Measurements from ENCODE around the gene OLA1. TPM values are rescaled to one million over a fixed set of nuclear protein-coding genes. Genes with fewer than 3 reads are reported as not detected.

OLA1 gene
- total RNA-seq, 1 donor from 2014 or later: 80.9 TPM

DNA sequence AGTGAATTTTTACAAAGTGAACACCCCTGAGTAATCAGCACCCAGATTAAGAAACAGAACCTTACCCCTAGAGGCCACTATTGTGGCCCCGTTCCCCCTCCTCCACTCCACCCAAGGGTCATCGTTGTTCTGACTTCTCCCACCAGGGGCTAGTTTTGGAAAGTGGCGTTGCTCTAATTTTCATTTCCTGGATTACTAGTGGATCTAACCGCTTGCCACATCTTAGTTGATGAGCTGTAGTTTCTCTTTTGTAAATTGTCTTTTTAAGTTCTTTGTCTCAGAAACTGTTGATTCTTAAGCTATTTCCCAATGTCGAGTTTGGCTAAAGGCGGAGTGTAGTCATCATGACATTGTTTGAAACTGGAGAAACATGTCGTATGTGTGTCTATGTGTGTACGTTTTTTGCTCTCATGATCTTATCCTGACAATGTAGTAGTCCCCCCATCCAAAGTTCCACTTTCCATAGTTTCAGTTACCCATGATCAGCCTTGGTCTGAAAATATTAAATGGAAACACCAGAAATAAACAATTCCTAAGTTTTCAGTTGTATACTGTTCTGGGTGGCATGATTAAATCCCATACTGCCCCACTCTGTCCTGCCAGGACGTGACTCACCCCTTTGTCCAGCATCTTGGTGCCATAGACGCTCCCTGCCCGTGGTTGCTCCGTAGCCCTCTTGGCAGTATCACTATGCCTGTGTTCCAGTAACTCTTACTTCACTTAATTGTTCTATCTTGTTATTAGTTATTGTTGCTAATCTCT is 212.2 kb downstream of the OLA1 start:
- DNase-seq (ENCODE audit: low spot score): peak; percentile 23

DNA sequence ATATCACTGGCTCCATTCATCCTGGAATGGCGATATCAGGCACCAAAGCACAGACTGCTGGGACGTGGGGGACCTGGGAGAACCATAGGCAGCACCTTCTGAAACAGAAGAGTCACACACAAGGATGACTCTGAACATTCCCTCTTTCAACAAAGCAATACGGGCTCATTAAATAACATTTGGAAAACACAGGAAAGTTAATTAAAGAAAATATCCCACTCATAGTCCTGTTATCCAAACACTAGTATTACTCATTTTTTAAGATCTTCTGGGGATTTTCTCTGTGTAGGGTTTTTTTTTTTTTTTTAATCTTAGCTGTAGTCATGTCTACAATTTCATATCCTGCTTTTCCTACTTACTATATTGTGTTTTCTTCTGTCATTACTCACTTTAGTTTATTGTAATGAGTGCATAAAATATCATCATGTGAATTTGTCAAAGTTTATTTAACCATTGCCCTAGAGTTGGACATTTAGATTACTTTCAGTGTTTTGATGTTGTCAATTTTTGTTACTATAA is 213.2 kb downstream of the OLA1 start:
- DNase-seq (ENCODE audit: low spot score): peak; percentile 14

DNA sequence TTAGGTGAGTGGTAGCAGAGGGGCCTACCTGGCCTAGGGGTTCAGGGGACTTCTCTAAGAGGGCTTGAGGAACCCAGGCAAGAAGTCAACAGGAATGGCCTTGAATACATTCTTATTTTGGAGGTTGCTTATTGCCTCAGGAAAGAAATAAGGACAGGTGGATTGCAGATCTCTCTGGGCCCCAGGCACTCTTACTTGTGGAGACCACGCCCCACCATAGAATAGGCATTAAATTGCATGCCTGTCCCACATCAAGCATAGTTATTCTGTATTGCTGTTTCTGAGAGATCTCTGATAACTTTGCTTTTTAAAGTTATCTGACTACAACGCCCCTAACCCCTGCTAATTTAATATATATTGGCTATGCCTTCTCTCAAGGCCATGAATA is 215.2 kb downstream of the OLA1 start:
- DNase-seq (ENCODE audit: low spot score): no peak

DNA sequence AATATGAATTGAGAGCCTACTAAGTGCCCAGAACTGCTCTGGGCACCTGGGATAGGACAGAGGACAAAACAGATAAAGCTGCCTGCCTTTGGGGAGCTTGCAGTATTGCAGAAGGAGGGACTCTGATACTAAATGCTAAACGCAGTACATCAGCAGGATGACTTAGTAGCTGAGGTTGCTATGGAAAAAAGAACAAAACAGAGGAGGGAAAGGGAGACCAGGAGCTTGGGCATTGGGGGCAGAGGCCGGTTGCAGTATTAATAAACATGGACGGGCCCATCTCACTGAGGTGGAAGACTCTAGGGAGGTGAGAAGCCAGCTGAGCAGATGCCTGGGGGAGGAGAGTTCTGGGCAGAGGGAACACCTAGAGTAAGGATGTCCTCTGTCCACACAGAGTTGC is 217.1 kb downstream of the OLA1 start:
- peak; percentile 31 for DNase-seq (ENCODE audit: low spot score)

DNA sequence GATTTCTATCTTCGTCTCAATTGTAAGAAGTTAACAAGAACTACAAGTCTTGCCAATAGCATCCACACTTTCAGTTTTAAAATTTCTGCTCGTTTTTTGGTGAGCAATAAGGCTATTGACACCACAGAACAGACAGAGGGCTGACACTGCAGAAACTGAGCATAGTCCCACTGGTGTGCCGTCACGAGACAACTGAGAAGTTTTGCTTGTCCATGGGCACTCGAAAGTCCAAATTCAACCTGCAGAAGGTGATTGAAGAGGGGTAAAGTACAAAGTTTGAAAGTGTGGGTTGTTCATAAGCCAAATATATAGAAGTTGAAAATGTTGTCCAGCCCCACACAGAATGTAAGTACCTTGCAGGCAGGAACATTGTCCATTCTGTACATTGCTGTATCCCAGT is 219.4 kb downstream of the OLA1 start:
- DNase-seq (ENCODE audit: low spot score): peak; percentile 29

DNA sequence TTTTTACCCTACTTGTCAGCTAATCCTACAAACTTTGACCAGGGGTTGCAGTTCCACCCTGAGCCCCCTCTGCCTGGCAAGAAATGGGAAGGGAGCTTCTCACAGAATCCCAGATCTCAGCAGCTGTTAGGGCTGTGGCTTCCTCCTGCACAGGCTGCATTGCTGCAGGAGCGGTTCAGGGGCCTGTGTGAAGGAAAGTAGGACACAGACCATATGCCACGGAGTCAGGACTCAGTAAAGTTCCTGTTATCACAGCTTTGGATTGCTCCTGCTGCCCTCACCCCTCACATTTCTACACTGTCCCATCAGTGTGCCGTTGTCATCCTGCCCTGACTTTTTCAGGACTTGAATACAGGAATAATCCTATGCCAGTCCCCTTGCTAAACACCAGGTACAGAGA is 220.4 kb downstream of the OLA1 start:
- DNase-seq (ENCODE audit: low spot score): peak; percentile 30

DNA sequence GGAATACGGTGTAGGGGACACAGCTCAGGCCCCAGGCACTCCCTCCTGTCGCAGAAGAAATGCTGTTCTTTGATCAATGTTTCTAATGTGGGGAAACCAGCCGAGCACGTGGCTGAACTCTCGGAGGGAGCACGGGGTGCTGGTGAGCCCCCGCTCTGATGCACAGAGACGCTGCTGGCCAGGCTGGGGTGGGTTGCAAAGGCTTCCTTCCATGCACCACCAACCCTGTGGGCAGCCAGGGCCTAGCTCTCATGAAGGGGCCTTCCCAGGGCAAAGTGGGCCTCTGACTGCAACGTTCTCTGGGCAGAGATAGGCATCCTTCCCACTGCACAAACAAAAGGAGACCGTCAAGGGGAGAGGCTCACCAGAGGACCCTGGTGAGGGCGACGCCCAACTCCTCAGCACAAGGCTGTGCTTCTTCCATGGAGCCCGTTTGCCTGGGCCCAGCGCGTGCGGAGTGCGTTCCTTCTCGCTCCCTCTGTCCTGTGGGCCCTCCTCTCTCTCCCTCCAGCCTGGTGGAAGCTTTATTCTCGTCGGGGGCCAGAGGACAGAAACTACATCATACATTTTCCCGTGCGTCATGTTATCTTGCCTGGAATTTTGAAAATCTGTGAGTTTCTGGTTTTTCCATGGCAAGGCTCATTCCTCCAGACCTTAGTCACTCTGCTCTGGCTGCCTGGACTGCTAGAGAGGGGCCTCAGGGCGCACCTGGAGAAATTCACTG is 222.0 kb downstream of the OLA1 start:
- peak; percentile 43 for DNase-seq (ENCODE audit: low spot score)

DNA sequence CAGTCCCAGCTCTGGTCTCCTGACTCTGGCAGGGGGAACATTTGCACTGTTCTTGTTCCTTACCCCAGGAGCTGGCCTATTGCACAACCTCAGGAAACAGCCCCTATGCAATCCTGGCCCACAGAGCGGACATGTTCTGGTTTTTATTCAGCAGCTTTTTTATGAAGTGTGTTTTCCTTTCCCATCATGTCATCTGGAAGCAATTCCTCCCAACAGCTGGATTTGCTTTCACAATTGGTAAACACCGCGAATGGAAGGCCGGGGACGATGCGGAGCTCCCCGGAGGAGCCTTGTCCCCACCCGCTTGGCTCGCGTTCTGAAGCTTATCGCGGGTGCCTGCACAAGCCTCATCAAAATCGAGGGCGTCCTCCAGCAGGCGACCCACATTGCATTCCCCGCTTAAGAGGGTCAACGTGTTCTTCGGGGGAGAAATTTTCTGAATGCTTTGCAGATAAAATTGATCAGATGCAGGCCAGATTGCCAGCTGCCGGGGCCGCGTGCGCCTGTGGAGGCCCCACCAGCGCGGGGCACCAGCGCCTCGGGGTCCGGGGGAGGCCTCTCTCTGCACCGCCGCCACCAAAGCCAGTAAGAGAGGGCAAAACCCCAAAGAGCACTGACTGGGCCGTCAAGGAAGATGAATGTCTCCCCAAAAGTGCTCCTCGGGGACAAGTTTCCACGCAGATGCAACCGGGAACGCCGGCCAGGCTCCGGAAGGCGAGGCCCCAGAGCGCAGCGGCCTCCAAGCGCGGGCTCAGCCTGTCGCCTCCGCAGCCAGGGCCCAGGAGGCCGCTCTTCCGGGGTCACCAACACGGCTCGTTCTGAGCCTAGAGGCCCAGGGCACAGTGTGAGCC is 222.8 kb downstream of the OLA1 start:
- DNase-seq (ENCODE audit: low spot score): peak; percentile 75

DNA sequence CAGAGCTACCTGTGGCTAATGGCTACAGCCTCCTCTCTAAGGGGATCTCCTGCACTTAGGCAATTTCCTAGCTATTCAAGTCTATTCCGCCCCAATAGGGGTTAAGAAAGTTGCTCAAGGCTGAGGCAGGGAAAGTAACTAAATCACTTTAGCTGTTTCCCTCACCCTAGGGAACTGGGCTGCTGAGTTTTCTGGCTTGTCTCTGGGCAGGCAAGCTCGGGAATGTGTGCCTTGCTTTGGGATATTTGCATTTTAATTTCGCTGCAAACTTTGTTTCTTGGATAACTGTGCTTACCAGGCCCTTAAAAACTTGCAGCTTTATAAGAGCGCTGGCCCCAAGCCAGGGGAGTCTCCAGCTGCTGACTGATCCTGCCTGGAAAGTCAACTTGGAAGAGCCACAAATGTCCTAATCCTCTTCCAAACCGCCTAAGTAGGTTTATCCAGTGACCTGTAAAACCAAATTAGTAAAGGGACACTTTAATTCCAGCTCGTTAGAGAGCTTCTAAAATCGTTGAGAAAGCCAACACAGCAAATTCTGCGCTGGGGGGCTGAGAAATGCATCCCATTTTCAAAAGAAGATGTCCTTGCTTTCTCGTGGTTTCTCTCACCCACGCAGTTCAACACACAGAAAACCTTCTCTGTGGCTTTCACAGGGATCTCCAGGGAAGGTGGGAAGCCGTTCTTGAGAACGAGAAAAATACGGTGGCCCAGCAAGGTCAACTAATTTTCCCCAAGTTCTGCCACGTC is 223.6 kb downstream of the OLA1 start:
- peak; percentile 70 for DNase-seq (ENCODE audit: low spot score)

DNA sequence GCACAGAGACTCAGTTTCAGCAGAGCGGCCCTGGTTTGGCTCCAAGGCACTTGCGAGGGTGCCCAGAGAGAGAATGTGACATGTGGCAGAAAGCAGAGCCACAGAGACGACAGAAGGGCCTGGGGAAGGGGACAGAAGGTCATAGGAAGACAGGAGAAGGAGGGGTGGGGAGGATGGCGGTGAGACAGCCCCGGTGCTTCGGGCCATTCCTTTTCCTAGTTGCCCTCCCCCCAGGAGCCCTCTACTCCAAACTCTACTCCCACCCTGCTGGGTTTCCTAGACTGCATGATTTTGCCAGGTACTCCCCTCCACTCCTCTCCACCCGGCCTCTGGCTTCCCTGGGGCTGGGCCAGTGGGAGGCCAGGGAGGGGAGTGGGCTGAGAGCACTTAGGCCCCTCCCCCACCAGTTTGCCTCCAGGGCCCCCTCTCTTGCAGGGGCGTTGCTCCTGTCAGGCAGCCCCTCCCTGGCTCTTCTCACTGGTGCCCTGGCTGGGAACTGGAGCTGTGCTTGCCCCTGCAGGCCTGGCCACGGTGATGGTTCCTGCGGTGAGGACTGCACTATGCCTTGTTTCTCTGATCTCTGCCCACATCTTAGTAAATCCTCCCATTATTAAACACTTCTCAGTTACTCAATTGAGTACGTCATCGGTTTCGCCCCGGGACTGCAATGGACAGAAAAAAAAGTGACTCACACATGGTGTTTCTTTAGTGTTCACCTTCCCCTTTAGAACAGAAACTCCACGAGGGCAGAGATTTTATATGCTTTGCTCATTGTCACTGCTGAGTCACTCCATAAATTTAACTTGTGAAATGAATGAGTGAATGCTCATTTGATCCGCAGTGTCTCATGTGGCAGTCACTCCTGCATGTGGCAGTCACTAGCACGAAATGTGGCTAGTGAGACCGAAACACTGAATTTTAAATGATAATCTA is 224.5 kb downstream of the OLA1 start:
- peak; percentile 73 for DNase-seq (ENCODE audit: low spot score)

Other genes with a start within 250 kb of the OLA1 start
- 0.81 TPM for gene SP9, start 86.4 kb upstream of the OLA1 start, total RNA-seq
- 27.5 TPM for gene SCRN3, start 147.2 kb upstream of the OLA1 start, total RNA-seq
- 5.5 TPM for gene GPR155, start 238.5 kb upstream of the OLA1 start, total RNA-seq

Measured in ureter (tissue), 1 donor.